ENCODE data around the gene ZXDC.

The ZXDC gene

DNA sequence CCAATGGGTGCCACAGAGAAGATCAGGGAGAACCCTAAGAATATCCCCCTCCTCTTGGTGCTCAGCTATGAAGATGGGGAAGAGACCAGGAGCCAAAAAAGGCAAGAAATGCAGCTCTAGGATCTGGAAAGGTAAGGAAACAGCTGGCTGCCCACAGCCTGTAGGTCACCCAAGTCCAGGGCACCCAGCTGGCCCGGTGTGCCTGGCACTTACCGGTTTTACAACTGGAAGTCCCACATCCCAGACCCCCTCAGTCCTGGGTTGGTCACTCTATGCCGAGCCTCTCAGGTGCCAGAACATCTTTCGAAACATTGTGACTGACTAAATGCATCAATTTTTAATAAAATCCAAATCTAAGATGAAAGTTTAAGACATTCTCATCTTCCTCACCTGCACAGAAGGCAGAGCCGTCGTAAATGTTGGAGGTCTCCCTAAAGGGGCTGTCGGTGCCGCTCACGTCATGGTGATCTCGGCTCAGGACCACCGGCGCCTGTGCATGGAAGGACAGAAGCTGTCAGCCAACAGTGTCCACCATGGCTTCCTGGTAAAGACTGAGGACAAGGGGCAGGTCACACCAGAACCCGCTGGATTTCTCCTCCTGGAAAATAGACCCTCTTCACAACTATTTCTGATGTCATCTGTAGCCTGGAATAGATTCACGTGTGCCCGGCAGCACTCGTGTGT lies 13.3 kb upstream of the ZXDC start:
- no peaks in the 10 kb centered on the region for H3K79me2 ChIP-seq (ENCODE audit: control insufficient read depth, insufficient read depth, low read length, unreplicated experiment)
- H2AFZ ChIP-seq (ENCODE audit: low read length, unreplicated experiment): no peak overlapping the region
- H3K4me1 ChIP-seq (ENCODE audit: control insufficient read depth, insufficient read depth, low read length, unreplicated experiment): peaks cover 9% of the 10 kb centered on the region
- no peaks in the 10 kb centered on the region; the same call in 1 of the 2 replicates for H3K27me3 ChIP-seq (ENCODE audit: insufficient read depth, low read length)
- no peaks in the 10 kb centered on the region for H3K36me3 ChIP-seq (ENCODE audit: insufficient read depth, low read length)
- no peak overlapping the region for H3K4me3 ChIP-seq (ENCODE audit: low read depth, low read length)
- H3K27ac ChIP-seq (ENCODE audit: low read depth, low read length): no peak overlapping the region

- H3K4me3 ChIP-seq (ENCODE audit: low read depth, low read length): no peak overlapping the region
- H2AFZ ChIP-seq (ENCODE audit: low read length, unreplicated experiment): no peak overlapping the region
- peaks cover 9% of the 10 kb centered on the region for H3K4me1 ChIP-seq (ENCODE audit: control insufficient read depth, insufficient read depth, low read length, unreplicated experiment)
- no peak overlapping the region for H3K27ac ChIP-seq (ENCODE audit: low read depth, low read length)
- H3K79me2 ChIP-seq (ENCODE audit: control insufficient read depth, insufficient read depth, low read length, unreplicated experiment): no peaks in the 10 kb centered on the region
- no peaks in the 10 kb centered on the region; the same call in 1 of the 2 replicates for H3K27me3 ChIP-seq (ENCODE audit: insufficient read depth, low read length)
- H3K36me3 ChIP-seq (ENCODE audit: insufficient read depth, low read length): no peaks in the 10 kb centered on the region
Observed at GRCh38 chr3:126488185-126488584, 12.5 kb upstream of the ZXDC start.

GRCh38 chr3:126487151-126487771 lies 11.6 kb upstream of the ZXDC start:
- H2AFZ ChIP-seq (ENCODE audit: low read length, unreplicated experiment): peak overlapping the region; percentile 25
- no peaks in the 10 kb centered on the region for H3K79me2 ChIP-seq (ENCODE audit: control insufficient read depth, insufficient read depth, low read length, unreplicated experiment)
- no peak overlapping the region for H3K4me3 ChIP-seq (ENCODE audit: low read depth, low read length)
- H3K27me3 ChIP-seq (ENCODE audit: insufficient read depth, low read length): no peaks in the 10 kb centered on the region; the same call in 1 of the 2 replicates
- H3K4me1 ChIP-seq (ENCODE audit: control insufficient read depth, insufficient read depth, low read length, unreplicated experiment): peaks cover 9% of the 10 kb centered on the region
- no peaks in the 10 kb centered on the region for H3K36me3 ChIP-seq (ENCODE audit: insufficient read depth, low read length)
- H3K27ac ChIP-seq (ENCODE audit: low read depth, low read length): no peak overlapping the region

GRCh38 chr3:126486360-126486847 lies 10.7 kb upstream of the ZXDC start:
- Histone ChIP-seq H3K79me2 (ENCODE audit: control insufficient read depth, insufficient read depth, low read length, unreplicated experiment) (no peaks in the 10 kb centered on the region), H3K4me1 (ENCODE audit: control insufficient read depth, insufficient read depth, low read length, unreplicated experiment) (peaks cover 9% of the 10 kb centered on the region), H3K27me3 (ENCODE audit: insufficient read depth, low read length) (no peaks in the 10 kb centered on the region; the same call in 1 of the 2 replicates), H3K36me3 (ENCODE audit: insufficient read depth, low read length) (no peaks in the 10 kb centered on the region), H3K27ac (ENCODE audit: low read depth, low read length) (no peak overlapping the region), H3K4me3 (ENCODE audit: low read depth, low read length) (no peak overlapping the region), H2AFZ (ENCODE audit: low read length, unreplicated experiment) (no peak overlapping the region)

DNA sequence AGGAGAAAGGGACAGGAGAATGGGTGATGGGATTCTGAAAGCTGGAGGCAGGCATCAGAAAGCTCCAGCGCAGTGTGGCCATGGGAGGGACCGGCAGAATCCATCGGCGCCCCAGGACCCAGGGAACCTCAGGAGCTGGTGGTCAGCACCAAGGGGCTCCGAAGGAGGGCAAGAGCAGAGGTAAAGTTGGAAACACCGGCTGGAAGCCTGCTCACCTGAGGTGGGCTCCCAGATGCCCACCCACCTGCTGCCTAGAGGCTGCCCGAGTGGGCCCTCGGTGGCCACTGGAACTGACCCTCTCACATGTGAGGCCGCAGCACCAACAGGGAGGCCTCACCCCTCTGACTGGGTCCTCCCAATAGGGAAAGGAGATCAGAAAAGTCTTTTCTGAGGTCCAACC lies 10.3 kb upstream of the ZXDC start:
- H3K4me3 ChIP-seq (ENCODE audit: low read depth, low read length): no peak overlapping the region
- H3K79me2 ChIP-seq (ENCODE audit: control insufficient read depth, insufficient read depth, low read length, unreplicated experiment): no peaks in the 10 kb centered on the region
- H3K4me1 ChIP-seq (ENCODE audit: control insufficient read depth, insufficient read depth, low read length, unreplicated experiment): peaks cover 9% of the 10 kb centered on the region
- no peak overlapping the region for H3K27ac ChIP-seq (ENCODE audit: low read depth, low read length)
- H3K27me3 ChIP-seq (ENCODE audit: insufficient read depth, low read length): no peaks in the 10 kb centered on the region; the same call in 1 of the 2 replicates
- H3K36me3 ChIP-seq (ENCODE audit: insufficient read depth, low read length): no peaks in the 10 kb centered on the region
- H2AFZ ChIP-seq (ENCODE audit: low read length, unreplicated experiment): no peak overlapping the region

DNA sequence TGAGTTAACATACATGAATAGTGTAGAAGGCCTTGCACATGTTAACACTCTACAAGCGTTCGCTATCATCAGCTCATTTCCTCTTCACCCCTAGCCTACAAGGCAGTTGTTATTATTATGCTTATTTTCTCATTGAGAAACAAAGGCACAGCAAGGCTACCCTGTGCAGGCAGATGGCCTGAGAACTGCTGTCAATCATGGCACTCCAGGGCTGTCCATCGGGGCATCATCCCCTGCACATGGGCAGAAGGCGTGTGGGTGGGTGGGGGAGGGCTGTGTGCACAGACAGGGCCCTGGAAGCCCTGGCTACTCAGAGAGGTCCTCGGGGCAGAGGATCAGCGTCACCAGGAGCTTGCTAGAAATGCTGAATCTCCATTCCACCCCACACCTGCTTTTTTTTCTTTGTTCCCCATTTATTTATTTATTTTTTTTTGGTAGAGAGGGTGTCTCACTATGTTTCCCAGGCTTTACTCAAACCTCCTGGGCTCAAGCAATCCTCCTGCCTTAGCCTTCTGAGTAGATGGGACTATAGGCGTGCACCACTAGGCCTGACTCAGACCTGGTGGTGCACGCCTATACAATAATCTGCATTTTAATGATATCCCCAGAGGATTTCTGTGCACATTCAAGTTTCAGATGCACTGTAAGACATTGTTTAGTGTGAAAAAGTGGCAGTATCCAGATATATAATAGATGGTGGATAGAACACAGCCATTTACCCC lies 9.6 kb upstream of the ZXDC start:
- no peaks in the 10 kb centered on the region; the same call in 1 of the 2 replicates for H3K27me3 ChIP-seq (ENCODE audit: insufficient read depth, low read length)
- no peaks in the 10 kb centered on the region for H3K79me2 ChIP-seq (ENCODE audit: control insufficient read depth, insufficient read depth, low read length, unreplicated experiment)
- H2AFZ ChIP-seq (ENCODE audit: low read length, unreplicated experiment): no peak overlapping the region
- H3K4me3 ChIP-seq (ENCODE audit: low read depth, low read length): no peak overlapping the region
- no peak overlapping the region for H3K27ac ChIP-seq (ENCODE audit: low read depth, low read length)
- H3K4me1 ChIP-seq (ENCODE audit: control insufficient read depth, insufficient read depth, low read length, unreplicated experiment): peaks cover 9% of the 10 kb centered on the region
- H3K36me3 ChIP-seq (ENCODE audit: insufficient read depth, low read length): no peaks in the 10 kb centered on the region

DNA sequence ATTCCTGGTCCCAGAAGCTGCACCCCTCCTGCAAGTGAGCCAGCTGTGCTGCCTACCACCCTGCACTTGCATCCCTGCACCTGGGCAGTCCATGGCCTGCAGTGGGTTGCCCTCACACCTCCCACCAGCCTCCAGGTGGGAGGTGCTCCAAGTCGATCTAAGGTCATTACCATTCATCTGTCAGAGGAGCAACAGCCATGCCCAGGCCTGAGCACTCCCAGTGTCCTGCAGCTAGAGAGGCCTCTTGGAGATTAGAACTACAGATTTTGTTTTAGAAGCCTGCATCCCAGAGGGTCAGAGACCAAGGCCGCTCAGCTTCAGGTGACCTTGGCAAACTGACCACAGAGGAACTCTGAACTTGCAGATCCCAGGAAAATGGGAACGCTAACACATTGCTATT lies 9.0 kb upstream of the ZXDC start:
- Histone ChIP-seq H3K4me3 (ENCODE audit: low read depth, low read length) (no peak overlapping the region), H3K79me2 (ENCODE audit: control insufficient read depth, insufficient read depth, low read length, unreplicated experiment) (no peaks in the 10 kb centered on the region), H3K36me3 (ENCODE audit: insufficient read depth, low read length) (no peaks in the 10 kb centered on the region), H3K4me1 (ENCODE audit: control insufficient read depth, insufficient read depth, low read length, unreplicated experiment) (peaks cover 9% of the 10 kb centered on the region), H2AFZ (ENCODE audit: low read length, unreplicated experiment) (no peak overlapping the region), H3K27me3 (ENCODE audit: insufficient read depth, low read length) (no peaks in the 10 kb centered on the region), H3K27ac (ENCODE audit: low read depth, low read length) (no peak overlapping the region)

GRCh38 chr3:126484148-126484547 lies 8.5 kb upstream of the ZXDC start:
- Histone ChIP-seq H3K27ac (ENCODE audit: low read depth, low read length) (no peak overlapping the region), H3K36me3 (ENCODE audit: insufficient read depth, low read length) (no peaks in the 10 kb centered on the region), H3K4me3 (ENCODE audit: low read depth, low read length) (no peak overlapping the region), H3K4me1 (ENCODE audit: control insufficient read depth, insufficient read depth, low read length, unreplicated experiment) (peaks cover 9% of the 10 kb centered on the region), H3K79me2 (ENCODE audit: control insufficient read depth, insufficient read depth, low read length, unreplicated experiment) (no peaks in the 10 kb centered on the region), H2AFZ (ENCODE audit: low read length, unreplicated experiment) (no peak overlapping the region), H3K27me3 (ENCODE audit: insufficient read depth, low read length) (no peaks in the 10 kb centered on the region)

- Histone ChIP-seq H2AFZ (ENCODE audit: low read length, unreplicated experiment) (no peak overlapping the region), H3K79me2 (ENCODE audit: control insufficient read depth, insufficient read depth, low read length, unreplicated experiment) (no peaks in the 10 kb centered on the region), H3K36me3 (ENCODE audit: insufficient read depth, low read length) (no peaks in the 10 kb centered on the region), H3K4me1 (ENCODE audit: control insufficient read depth, insufficient read depth, low read length, unreplicated experiment) (peaks cover 9% of the 10 kb centered on the region), H3K4me3 (ENCODE audit: low read depth, low read length) (no peak overlapping the region), H3K27me3 (ENCODE audit: insufficient read depth, low read length) (no peaks in the 10 kb centered on the region), H3K27ac (ENCODE audit: low read depth, low read length) (no peak overlapping the region)
Observed at GRCh38 chr3:126483321-126483761, 7.7 kb upstream of the ZXDC start.

GRCh38 chr3:126482503-126483255 lies 7.0 kb upstream of the ZXDC start:
- Histone ChIP-seq H3K36me3 (ENCODE audit: insufficient read depth, low read length) (no peaks in the 10 kb centered on the region), H3K4me3 (ENCODE audit: low read depth, low read length) (no peak overlapping the region), H3K4me1 (ENCODE audit: control insufficient read depth, insufficient read depth, low read length, unreplicated experiment) (peaks cover 9% of the 10 kb centered on the region), H3K27ac (ENCODE audit: low read depth, low read length) (no peak overlapping the region), H3K79me2 (ENCODE audit: control insufficient read depth, insufficient read depth, low read length, unreplicated experiment) (no peaks in the 10 kb centered on the region), H3K27me3 (ENCODE audit: insufficient read depth, low read length) (no peaks in the 10 kb centered on the region), H2AFZ (ENCODE audit: low read length, unreplicated experiment) (no peak overlapping the region)

All from ACC112 (cell line).